ENCODE results near the gene EPHA1.

DNA sequence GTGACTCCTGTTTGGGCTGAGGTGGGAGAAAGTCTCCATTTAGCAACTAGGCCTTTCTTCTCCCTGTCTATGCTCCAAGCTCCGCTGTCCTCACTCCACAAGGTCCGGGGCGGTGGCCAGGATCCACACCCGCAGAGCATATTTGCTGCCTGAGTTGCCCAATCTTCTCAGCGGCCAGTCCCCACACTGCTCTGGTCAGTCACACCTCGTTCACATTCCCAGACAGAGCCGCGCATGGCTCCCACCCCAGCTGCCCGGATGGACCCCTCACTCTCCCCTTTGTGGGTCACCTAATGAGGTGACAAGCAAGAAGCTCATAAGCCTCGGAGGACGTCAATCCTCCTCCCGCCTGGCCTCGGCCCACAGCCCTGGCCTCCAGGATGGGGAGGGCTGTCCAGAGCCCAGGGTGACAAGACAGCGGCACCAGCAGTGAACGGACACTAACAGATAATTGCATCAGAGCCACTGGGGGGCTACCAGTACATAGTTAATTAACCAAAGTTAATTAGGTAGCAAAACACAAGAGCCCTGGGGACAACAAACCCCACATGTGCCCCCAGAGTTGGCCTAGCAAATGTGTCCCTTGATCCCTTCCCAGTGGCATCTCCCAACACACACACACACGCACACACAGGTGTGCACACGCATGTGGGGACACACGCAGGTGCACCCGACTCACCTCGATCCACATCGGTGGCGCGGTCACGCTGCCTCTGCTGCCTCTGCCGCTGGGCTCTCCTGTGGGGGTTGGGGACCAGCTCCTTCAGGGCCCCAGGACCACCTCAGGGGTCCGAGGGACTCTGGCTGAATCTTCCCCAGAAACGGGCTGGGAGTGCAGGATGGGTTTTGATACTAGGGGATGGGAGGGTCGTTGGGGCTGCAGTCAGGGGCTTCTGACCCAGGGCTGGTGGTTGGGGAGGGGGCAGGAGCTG is 11.8 kb downstream of the EPHA1 start:
- TF ChIP-seq BHLHE40 (IDR thresholded peaks at IDR 0.05; ENCODE audit: low read depth, low read length) (no peak), ELK1 (IDR thresholded peaks at IDR 0.05; ENCODE audit: borderline replicate concordance, low read depth, low read length) (no peak), CTCF (conservative IDR thresholded peaks at IDR 0.05; ENCODE audit: low read depth, low read length) (no peak), RAD21 (IDR thresholded peaks at IDR 0.05; ENCODE audit: low read length) (no peak), POLR2A (IDR thresholded peaks at IDR 0.05; ENCODE audit: low read depth, low read length) (no peak), SMC3 (IDR thresholded peaks at IDR 0.05; ENCODE audit: low read depth, low read length) (no peak), FOS (IDR thresholded peaks at IDR 0.05; ENCODE audit: low read depth, low read length) (no peak), RFX5 (IDR thresholded peaks at IDR 0.05; ENCODE audit: low read depth, low read length) (no peak), MAFK (IDR thresholded peaks at IDR 0.05; ENCODE audit: low read depth, low read length) (no peak), CEBPB (IDR thresholded peaks at IDR 0.05; ENCODE audit: low read depth, low read length) (peak; percentile 85), MXI1 (IDR thresholded peaks at IDR 0.05; ENCODE audit: borderline replicate concordance, low read depth, low read length) (no peak), RCOR1 (IDR thresholded peaks at IDR 0.05; ENCODE audit: insufficient replicate concordance, low read length) (no peak)
- TF ChIP-seq, protein P1, sequence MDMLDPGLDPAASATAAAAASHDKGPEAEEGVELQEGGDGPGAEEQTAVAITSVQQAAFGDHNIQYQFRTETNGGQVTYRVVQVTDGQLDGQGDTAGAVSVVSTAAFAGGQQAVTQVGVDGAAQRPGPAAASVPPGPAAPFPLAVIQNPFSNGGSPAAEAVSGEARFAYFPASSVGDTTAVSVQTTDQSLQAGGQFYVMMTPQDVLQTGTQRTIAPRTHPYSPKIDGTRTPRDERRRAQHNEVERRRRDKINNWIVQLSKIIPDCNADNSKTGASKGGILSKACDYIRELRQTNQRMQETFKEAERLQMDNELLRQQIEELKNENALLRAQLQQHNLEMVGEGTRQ (IDR thresholded peaks at IDR 0.05; ENCODE audit: low read depth, low read length), result no peak

All from IMR-90 (cell line).